ENCODE measurements around the gene SYF2.

- TF ChIP-seq CTCF (conservative IDR thresholded peaks at IDR 0.05; ENCODE audit: low read length) = no peak
- no peak for TF ChIP-seq EZH2phosphoT487 (IDR thresholded peaks at IDR 0.05; ENCODE audit: borderline replicate concordance, low read depth, low read length)
Measured at GRCh38 chr1:25180996-25181395, 51.3 kb downstream of the SYF2 start.
